Measurements from ENCODE around the gene MLLT10.
"Not testable (repeated sequence)": the region's sequence is repeated elsewhere in the genome, so short reads cannot be mapped to it uniquely, and the experiment has no call there.

The MLLT10 gene

DNA sequence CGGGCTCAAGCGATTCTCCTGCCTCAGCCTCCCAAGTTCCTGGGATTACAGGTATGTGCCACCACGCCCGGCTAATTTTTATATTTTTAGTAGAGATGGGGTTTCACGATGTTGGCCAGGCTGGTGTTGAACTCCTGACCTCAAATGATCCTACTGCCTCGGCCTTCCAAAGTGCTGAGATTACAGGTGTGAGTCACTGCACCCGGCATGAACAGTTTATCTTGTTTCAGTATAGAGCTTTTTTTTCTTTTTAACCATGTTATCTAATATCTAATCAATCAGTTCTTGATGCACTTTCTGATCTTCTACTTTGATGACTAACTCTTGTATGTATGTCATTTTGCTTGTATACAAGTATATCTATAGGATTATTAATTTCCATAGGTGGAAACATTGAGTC is 54.1 kb downstream of the MLLT10 start:
- not testable (repeated sequence) for DNase-seq

GRCh38 chr10:21593986-21594385 is 60.0 kb downstream of the MLLT10 start:
- no peak for DNase-seq

- no peak for DNase-seq
Measured at GRCh38 chr10:21599582-21599981, 65.5 kb downstream of the MLLT10 start.

DNA sequence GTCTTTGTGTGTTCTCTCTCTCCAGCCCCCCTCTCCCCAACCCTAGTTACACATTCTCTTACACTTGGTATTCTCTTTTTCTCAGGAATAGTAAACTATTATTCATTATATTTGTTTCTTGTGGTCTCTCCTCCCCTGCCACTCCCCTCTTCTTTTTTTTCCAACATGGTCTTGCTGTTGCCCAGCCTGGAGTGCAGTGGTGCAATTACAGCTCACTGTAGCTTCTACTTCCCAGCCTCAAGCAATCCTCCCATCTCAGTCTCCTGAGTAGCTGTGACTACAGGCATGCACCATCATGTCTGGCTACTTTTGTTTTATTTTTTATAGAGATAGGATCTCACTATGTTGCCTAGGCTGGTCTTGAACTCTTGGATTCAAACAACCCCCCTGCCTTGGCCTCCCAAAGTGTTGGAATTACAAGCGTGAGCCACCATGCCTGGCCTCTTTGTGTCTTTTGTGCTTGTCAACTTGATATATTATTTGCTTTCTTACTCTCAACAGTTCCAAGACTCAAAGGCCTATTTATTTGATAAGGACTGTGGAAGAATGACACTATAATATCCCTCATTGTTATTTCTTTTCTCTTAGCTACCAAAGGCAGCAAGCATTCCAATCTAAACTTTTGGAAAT is 66.9 kb downstream of the MLLT10 start:
- DNase-seq = no peak

DNA sequence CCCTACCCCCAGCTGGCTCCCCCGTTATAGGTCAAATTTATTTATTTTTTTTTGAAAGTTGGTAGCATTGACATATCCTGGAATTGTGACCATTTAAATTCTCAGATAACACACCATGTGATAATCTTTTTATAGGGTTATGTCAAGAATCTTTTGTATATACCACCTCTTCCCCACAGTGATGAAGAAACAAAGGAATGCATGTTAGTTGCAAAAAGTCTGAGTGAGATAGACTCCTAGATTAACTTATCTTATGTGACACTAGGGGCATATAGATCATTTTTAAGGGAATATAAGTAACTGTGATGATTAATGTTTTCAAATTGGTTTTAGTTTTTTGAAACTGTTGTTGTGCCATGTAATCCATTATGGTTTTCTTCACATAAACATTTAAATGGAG is 68.3 kb downstream of the MLLT10 start:
- no peak for DNase-seq

DNA sequence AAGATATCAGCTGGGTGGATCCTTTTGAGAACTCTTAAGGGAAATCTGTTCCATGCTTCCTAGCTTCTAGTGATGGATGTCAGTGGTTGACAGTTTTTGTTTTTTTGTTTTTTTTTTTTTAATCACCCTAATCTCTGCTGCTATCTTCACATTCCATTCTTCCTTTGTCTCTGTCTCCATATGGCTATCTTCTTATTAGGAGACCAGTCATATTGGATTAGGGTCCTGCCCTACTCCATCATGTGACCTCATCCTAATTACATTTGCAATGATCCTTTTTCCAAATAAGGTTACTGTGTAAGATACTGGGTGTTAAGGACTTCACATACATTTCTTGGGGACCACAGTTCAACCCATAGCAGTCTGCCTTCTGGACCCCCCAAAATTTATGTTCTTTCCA is 69.7 kb downstream of the MLLT10 start:
- no peak for DNase-seq

DNA sequence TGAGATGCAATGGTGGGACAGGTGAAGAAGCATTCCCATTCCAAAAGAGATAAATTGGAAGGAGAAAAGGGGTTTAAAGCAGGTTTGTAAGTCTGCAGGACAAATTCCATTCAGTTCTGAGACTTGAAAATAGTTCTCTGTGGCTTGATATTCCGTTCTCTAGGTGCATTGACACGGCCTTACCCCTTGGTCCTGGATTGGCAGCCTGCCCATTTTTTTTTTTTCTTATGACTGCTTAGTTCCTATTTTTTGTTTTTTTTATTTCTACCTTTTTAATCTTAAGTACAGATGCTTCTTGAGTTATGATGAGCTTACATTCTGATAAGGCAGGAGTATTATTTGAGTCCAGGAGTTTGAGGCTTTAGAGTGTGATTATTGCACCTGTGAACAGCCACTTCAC is 70.6 kb downstream of the MLLT10 start:
- no peak for DNase-seq

DNA sequence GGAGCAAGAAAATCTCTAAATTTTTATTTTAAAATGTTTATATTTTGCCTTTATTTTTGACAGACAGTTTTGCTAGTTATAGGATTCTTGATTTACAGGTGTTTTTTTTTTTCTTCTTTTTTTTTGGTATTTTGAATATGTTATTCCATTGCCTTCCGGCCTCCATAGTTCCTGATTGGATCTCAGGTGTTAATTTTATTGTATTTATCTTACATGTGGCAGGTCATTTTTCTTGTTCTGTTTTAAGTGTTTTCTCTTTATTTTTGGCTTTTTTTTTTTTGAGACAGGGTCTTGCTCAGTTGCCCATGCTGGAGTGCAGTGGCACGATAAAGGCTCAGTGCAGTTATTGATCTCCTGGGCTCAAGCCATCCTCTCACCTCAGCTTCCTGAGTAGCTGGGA is 73.9 kb downstream of the MLLT10 start:
- DNase-seq = no peak

- no peak for DNase-seq
Measured at GRCh38 chr10:21614000-21614399, 80.0 kb downstream of the MLLT10 start.

DNA sequence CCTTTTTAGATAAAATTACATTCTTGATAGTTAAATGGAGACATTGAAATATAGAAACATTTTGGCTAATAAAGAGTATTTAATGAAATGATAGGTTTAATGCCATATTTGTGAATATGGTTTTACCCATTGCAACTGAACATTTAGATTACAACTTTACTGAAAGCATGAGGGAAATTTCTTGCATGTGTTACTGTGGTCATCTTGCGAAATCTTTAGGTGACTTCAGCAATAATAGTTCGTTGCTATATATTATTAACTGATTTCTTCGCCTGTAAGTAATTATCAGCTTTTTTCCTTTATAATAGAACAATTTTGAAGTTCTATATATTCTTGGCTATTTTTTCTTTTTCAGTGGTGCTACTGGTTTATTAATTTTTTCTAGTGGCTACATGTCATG is 83.2 kb downstream of the MLLT10 start:
- DNase-seq = no peak

GRCh38 chr10:21623291-21623690 is 89.3 kb downstream of the MLLT10 start:
- DNase-seq = no peak

- not testable (repeated sequence) for DNase-seq
Measured at GRCh38 chr10:21624421-21624820, 90.4 kb downstream of the MLLT10 start.

DNA sequence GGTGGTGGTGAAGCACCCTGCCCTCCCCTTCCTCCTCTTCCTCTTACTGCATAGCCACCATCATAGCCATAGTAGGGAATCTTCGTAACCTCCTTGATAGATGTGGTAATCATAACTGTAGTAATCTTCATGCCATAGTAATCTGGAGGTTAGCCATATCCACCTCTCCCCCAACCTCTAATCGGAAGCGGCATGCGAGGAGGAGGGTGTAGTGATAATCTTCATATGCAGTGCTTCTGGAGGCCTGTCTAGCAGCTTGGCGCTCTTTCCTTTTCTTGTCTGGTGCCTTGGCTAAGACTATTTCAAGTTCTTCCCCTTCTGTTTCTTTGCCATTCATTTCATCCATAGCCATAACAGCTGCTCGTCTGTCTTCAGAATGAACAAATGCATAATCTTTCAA is 90.9 kb downstream of the MLLT10 start:
- DNase-seq = no peak

DNA sequence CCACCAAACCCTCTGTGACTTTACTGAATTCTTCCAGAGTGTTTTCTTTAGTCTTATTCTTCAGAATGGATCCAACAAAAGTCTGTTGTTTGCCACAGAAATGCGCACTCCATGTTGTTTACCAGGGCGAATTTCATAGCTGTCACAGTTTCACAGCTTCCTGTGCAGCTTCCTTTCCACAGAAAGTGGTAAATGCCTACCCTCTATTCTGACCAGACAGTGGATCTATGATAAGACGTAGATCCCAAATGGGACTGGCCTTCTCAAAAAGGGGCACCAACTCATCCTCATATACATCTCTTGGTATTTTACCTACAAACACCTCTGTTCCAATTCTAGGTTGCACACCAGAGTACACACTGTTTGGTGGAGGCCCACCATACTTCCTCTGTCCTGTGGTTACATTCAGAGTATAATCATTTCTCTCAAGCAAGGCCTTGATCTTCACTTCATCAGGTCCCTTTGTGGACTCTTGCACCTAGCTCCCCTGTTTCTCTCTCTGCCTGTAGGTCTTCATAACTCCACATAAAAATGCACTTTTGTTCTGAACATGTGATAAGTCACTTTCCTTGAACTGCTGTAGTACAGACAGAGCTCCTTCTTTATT is 91.7 kb downstream of the MLLT10 start:
- DNase-seq = no peak

DNA sequence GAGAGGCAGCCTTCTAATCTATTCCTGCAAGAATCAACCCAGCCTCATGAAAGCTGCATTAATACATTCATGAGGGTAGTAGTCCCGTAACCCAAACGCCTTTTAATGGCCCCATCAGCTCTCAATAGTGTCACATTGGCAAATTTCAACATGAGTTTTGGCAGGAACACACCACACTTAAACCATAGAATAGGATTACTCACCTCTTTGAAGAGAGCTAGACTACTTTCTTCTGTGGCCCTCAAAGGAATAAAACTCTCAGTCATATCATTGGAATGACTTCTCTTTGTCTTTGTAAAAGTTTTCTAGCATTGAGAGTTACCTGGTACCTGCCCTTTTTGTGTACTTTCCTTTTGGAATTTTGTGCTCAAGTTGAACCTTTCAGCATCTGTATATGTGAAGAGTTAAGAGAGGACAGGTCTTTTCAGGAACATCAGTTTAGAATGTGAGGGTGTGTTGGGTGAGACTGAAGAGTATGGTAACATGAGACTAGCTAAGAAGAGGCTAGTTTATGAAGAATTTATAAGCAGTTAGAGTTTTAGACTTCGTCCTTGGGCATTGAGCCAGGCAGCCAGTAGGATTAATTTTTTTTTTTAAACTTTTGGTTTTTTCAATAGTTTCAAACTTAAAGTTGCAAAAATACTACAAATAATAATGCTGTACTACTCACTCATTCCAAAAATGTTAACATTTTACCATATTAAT is 92.6 kb downstream of the MLLT10 start:
- no peak for DNase-seq

GRCh38 chr10:21627331-21627730 is 93.3 kb downstream of the MLLT10 start:
- no peak for DNase-seq

DNA sequence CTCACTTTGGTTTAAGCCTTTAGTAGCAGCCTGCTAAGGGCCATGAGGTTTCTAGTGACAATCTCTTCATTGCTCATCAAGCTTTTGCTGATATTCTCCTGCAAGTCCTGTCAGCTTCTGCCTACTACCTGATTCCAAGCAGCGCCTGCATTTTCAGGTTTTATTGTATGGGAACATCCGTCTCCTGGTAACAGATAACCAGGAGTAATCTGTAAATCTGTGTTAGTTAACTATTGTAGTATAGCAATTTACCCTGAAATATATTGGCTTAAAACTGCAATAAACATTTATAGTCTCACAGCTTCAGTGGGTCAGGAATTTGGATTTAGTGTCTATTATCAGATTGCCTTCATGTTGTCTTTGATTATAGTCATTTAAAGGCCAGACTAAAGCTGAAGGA is 94.0 kb downstream of the MLLT10 start:
- no peak for DNase-seq

DNA sequence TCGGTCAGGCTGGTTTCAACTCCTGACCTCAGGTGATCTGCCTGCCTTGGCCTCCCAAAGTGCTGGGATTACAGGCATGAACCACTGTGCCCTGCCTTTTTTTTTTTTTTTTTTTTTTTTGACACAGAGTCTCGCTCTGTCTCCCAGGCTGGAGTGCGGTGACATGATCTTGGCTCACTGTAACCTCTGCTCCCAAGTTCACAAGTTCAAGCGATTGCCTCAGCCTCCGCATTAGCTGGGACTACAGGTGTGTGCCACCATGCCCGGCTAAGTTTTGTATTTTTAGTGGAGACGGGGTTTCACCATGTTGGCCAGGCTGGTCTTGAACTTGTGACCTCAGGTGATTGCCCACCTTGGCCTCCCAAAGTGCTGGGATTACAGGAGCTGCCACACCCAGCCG is 94.6 kb downstream of the MLLT10 start:
- DNase-seq = not testable (repeated sequence)

DNA sequence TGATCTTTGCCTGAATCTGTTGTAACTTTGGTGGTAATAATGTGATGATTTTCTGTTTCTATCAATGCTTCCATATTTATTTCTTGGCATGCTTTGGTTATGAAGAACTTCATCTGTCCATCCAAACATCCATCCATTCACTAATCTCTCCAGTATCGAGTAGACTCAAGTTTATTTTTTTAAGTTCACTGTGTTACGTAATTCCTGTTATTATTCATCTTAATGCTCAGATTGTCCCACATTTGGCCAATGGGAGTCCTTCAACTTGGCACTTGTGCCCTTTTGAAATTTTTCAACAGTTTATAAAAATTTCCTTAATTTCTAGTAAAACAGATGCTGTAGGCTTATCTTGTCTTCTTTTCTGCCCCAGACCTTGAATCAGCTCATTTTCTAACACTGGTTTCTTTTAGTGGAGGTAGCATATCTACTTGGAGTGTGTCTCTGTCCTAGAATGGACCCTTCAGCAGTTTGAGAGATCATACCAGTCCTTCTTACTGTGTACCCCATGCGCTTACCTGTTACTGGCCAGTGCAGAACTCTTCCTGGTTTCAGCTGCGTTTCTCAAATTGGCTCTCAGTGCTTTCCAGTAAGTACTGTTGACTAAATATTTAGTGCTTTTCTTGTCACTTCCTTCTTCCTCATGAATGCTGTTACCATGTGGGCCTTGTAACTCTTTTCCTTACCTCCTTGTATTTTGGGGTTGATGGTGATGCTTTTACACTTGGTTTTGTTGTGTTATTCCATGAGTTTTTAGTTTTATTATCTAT is 100.8 kb downstream of the MLLT10 start:
- DNase-seq = no peak

GRCh38 chr10:21637795-21638194 is 103.8 kb downstream of the MLLT10 start:
- DNase-seq = no peak

- DNase-seq = no peak
Measured at GRCh38 chr10:21638681-21639080, 104.6 kb downstream of the MLLT10 start.

GRCh38 chr10:21648040-21648439 is 114.0 kb downstream of the MLLT10 start:
- DNase-seq = no peak

DNA sequence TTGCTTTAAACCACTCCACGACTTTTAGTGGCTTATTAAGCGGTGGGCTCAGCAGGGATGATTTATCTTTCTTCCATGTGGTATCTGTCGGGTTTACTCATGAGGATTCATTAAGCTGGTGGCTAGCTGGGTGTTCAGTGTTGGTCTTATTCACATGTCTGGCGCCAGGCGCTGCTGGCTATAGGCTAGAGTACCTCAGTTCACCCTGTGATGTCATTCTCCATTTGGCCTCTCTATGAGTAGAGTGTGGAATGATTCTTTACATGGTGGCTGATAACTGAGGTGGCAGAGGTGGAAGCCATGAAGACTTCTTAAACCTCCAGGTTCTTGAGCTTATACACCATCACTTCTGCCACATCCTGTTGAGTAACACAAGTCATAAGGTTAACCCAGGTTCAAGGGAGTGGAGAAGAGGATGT is 115.4 kb downstream of the MLLT10 start:
- no peak for DNase-seq

DNA sequence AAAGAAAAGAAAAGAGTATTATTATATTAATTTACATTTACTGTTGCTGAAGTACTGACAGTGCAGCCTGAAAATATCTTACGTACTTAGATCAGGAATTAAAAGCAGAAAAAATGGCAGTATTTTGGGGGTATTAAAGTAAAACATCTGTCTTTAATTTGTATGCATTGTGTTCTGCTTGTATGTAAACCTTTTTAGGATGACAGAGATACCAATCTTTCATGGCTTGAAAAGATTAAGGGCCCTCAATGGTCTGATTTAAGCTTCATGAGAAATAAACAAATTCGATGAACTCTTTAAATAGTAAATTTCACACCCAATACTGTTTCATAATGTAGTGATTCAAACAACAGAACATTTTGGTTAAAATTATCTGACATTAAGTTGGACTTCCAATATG is 116.3 kb downstream of the MLLT10 start:
- no peak for DNase-seq

Measured in cortex of kidney (tissue), 1 donor.